Measurements from ENCODE around the gene MEX3A.

- no peak for TF ChIP-seq CTCF (IDR thresholded peaks at IDR 0.05)
- TF ChIP-seq POLR2A (IDR thresholded peaks at IDR 0.05) = no peak
- no peak for TF ChIP-seq POLR2AphosphoS5 (IDR thresholded peaks at IDR 0.05)
Measured at GRCh38 chr1:156130578-156130942, 48.3 kb upstream of the MEX3A start.

All from prostate gland (tissue), 2 donors.